Measurements from ENCODE around the gene TFR2. TPM values are rescaled to one million over a fixed set of nuclear protein-coding genes. Genes with fewer than 3 reads are reported as not detected.

TFR2 gene
- total RNA-seq, 1 donor from 2014 or later, result 0.50 TPM

DNA sequence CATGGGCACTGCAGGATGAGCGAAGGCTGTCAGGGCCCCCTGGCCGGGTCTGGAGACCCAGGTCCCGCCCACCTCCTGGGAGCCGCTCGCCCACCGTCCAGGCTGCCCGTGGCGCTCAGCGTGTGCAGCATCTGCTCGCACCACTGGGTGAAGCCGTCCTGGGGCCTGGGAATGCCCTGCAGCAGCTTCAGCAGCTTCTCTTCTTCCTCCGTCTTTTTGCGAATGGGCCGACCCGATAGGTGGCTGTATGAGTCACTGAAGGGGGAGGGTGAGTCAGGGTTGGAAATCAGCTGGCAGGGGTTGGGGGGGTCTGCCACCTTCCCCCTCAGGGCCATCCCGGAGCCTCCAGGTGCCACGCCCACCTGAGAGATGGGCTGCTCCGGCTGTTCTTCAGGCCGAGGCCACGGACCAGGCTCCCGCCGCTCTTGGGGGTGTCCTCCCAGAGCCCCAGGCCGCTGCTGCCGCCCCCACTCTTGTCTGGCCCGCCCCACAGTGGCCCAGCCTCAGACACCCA, 40.9 kb upstream of the TFR2 start:
- Histone ChIP-seq H3K4me3 (ENCODE audit: insufficient read depth, low read depth, low read length) (no peak overlapping the region), H3K27ac (ENCODE audit: low read depth, low read length) (no peak overlapping the region), H3K4me2 (ENCODE audit: low read length) (peak overlapping the region; percentile 15), H3K36me3 (ENCODE audit: insufficient read depth, low read length) (peaks cover 7% of the 10 kb centered on the region), H3K79me2 (ENCODE audit: insufficient read depth, low read length) (peaks cover 13% of the 10 kb centered on the region), H2AFZ (ENCODE audit: low read depth, low read length) (no peak overlapping the region), H3K9ac (ENCODE audit: low read length) (no peak overlapping the region), H3K27me3 (ENCODE audit: insufficient read depth, low read length) (no peaks in the 10 kb centered on the region), H4K20me1 (ENCODE audit: insufficient read depth, low read length) (peaks cover 52% of the 10 kb centered on the region), H3K9me3 (ENCODE audit: insufficient read depth, low read depth, low read length) (no peaks in the 10 kb centered on the region), H3K4me1 (ENCODE audit: insufficient read depth, low read length) (peaks cover 9% of the 10 kb centered on the region)
- Mint-ChIP-seq H3K27ac (ENCODE audit: unreplicated experiment) (no peak overlapping the region), H3K27me3 (ENCODE audit: low read depth, unreplicated experiment) (no peaks in the 10 kb centered on the region), H3K36me3 (ENCODE audit: low read depth, unreplicated experiment) (peaks cover 9% of the 10 kb centered on the region), H3K4me1 (ENCODE audit: low read depth, unreplicated experiment) (no peaks in the 10 kb centered on the region), H3K4me3 (ENCODE audit: unreplicated experiment) (no peak overlapping the region), H3K9me3 (ENCODE audit: unreplicated experiment) (no peaks in the 10 kb centered on the region)
- peak; percentile 35 for DNase-seq (ENCODE audit: low read depth)
- no peak for FAIRE-seq
- TF ChIP-seq, protein P1, sequence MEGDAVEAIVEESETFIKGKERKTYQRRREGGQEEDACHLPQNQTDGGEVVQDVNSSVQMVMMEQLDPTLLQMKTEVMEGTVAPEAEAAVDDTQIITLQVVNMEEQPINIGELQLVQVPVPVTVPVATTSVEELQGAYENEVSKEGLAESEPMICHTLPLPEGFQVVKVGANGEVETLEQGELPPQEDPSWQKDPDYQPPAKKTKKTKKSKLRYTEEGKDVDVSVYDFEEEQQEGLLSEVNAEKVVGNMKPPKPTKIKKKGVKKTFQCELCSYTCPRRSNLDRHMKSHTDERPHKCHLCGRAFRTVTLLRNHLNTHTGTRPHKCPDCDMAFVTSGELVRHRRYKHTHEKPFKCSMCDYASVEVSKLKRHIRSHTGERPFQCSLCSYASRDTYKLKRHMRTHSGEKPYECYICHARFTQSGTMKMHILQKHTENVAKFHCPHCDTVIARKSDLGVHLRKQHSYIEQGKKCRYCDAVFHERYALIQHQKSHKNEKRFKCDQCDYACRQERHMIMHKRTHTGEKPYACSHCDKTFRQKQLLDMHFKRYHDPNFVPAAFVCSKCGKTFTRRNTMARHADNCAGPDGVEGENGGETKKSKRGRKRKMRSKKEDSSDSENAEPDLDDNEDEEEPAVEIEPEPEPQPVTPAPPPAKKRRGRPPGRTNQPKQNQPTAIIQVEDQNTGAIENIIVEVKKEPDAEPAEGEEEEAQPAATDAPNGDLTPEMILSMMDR (IDR thresholded peaks at IDR 0.05; ENCODE audit: insufficient read depth, low read depth, low read length), result no peak
- no peak for TF ChIP-seq EZH2 (IDR thresholded peaks at IDR 0.05; ENCODE audit: insufficient read depth, low read length)

DNA sequence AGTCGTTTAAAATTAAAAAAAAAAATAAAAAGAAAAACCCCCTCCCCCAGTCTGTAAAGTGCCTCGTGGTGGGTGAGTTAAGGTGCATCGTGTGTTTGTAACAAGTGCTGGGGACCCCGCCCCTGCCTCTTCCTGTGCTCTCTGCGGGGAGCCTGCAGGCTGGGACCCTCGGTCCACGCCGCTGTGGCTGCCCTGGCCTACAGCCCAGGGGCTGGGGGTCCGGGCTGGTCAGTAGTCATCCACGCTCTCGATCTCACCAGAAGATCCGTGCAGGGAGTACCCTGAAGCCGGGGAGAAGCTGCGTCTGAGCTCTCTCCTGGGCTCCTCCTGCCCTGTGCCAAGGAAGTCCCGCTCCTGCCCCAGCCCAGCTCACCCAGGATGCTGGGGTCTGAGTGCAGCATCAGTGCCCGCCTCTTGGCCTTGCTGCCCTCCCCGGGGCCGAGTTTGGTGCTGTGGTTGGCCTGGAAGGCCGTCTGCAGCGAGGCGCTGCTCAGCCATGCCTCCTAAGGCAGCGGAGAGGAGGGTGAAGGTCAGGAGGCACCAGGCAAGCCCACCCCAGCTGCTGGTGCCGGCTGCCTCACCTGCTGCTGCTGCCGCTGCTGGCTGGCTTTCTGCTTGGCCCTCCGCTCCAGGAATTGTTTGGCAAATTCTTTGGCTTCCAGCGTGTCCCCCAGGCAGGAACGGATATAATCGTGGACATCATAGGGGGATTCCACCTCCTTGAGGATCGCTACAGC, 40.3 kb upstream of the TFR2 start:
- peaks cover 9% of the 10 kb centered on the region for H3K4me1 ChIP-seq (ENCODE audit: insufficient read depth, low read length)
- H3K36me3 ChIP-seq (ENCODE audit: insufficient read depth, low read length), result peaks cover 7% of the 10 kb centered on the region
- H3K4me2 ChIP-seq (ENCODE audit: low read length), result peak overlapping the region; percentile 15
- Mint-ChIP-seq H3K9me3 (ENCODE audit: unreplicated experiment) (no peaks in the 10 kb centered on the region), H3K27me3 (ENCODE audit: low read depth, unreplicated experiment) (no peaks in the 10 kb centered on the region), H3K27ac (ENCODE audit: unreplicated experiment) (no peak overlapping the region), H3K36me3 (ENCODE audit: low read depth, unreplicated experiment) (peaks cover 9% of the 10 kb centered on the region), H3K4me3 (ENCODE audit: unreplicated experiment) (no peak overlapping the region), H3K4me1 (ENCODE audit: low read depth, unreplicated experiment) (peaks cover under 1% of the 10 kb centered on the region)
- H3K9me3 ChIP-seq (ENCODE audit: insufficient read depth, low read depth, low read length), result no peaks in the 10 kb centered on the region
- no peak overlapping the region for H3K9ac ChIP-seq (ENCODE audit: low read length)
- no peak overlapping the region for H3K4me3 ChIP-seq (ENCODE audit: insufficient read depth, low read depth, low read length)
- no peak overlapping the region for H2AFZ ChIP-seq (ENCODE audit: low read depth, low read length)
- H4K20me1 ChIP-seq (ENCODE audit: insufficient read depth, low read length), result peaks cover 58% of the 10 kb centered on the region
- TF ChIP-seq, protein P1 (IDR thresholded peaks at IDR 0.05; ENCODE audit: insufficient read depth, low read depth, low read length), result no peak
- TF ChIP-seq EZH2 (IDR thresholded peaks at IDR 0.05; ENCODE audit: insufficient read depth, low read length), result no peak
- no peak for FAIRE-seq
- no peak overlapping the region for H3K27ac ChIP-seq (ENCODE audit: low read depth, low read length)
- H3K79me2 ChIP-seq (ENCODE audit: insufficient read depth, low read length), result peaks cover 19% of the 10 kb centered on the region
- DNase-seq (ENCODE audit: low read depth), result no peak
- H3K27me3 ChIP-seq (ENCODE audit: insufficient read depth, low read length), result no peaks in the 10 kb centered on the region
